Lung (tissue), 16 donors: ENCODE measurements around the gene LRIT3. TPM values are rescaled to one million over a fixed set of nuclear protein-coding genes. Genes with fewer than 3 reads are reported as not detected.

Experiments
- ATAC-seq: fragments of 200-7000 bp; cut with Tn5 transposase; one replicate; pipeline ENCODE4 v1.9.1; 2020; ENCODE audit warnings: moderate number of reproducible peaks; ENCODE audit not compliant: insufficient read depth, low FRiP score
- DNase-seq, 3 donors: peaks; one replicate each; pipeline ENCODE4 v3.0.0-alpha.2; 2013 to 2017
- H3K27ac ChIP-seq, 2 donors: one replicate each; pipeline ENCODE4 v1.5.1; 2013; ENCODE audit warnings: mild to moderate bottlenecking in 2 of 2, moderate library complexity in 2 of 2, control low read depth in 1 of 2, inconsistent platforms in 1 of 2, low read depth in 1 of 2, low read length in 1 of 2
- H3K27me3 ChIP-seq, 3 donors: one replicate each; pipeline ENCODE4 v1.5.1; 2013; ENCODE audit warnings: low read length in 2 of 3; ENCODE audit not compliant: control insufficient read depth in 3 of 3, insufficient read depth in 3 of 3
- H3K36me3 ChIP-seq, 4 donors: one replicate each; pipeline ENCODE4 v1.5.1; 2013; ENCODE audit warnings: low read length in 4 of 4, mild to moderate bottlenecking in 1 of 4, moderate library complexity in 1 of 4; ENCODE audit not compliant: control insufficient read depth in 4 of 4, insufficient read depth in 4 of 4
- H3K4me1 ChIP-seq, 5 donors: one replicate each; pipeline ENCODE4 v1.5.1; 2013; ENCODE audit warnings: low read length in 5 of 5, mild to moderate bottlenecking in 2 of 5, moderate library complexity in 1 of 5; ENCODE audit not compliant: control insufficient read depth in 5 of 5, insufficient read depth in 5 of 5
- H3K4me3 ChIP-seq: one replicate; pipeline ENCODE4 v1.5.1; 2013; ENCODE audit warnings: mild to moderate bottlenecking, control low read depth, moderate library complexity
- H3K9ac ChIP-seq, 2 donors: one replicate each; pipeline ENCODE4 v1.5.1; 2013; ENCODE audit warnings: low read length in 2 of 2, control low read depth in 1 of 2; ENCODE audit not compliant: insufficient read depth in 1 of 2
- H3K9me3 ChIP-seq, 4 donors: one replicate each; pipeline ENCODE4 v1.5.1; 2013; ENCODE audit warnings: low read length in 3 of 4, mild to moderate bottlenecking in 1 of 4, moderate library complexity in 1 of 4; ENCODE audit not compliant: control insufficient read depth in 4 of 4, insufficient read depth in 3 of 4
- WGBS, 2 donors: extraction: QIAGEN DNeasy Blood & Tissue Kit; methylation state at CpG; one replicate each; pipeline ENCODE4 v1.1.7; 2013; 5-methylcytosine and 5-hydroxymethylcytosine counted together
- long read RNA-seq, 5 donors: transcript quantifications; one replicate each; lab custom pipeline, GENCODE V29; 2026
- polyA plus RNA-seq, 2 donors: library from polyadenylated mRNA; stranded (reverse); fragments of 200-250 nt; gene quantifications; one replicate each; pipeline ENCODE4 v1.2.1, GENCODE V29; 2013
- total RNA-seq, 2 donors: library from RNA; depleted of rRNA in 1 of 2; stranded (reverse); fragments of >200 nt in 1 of 2; gene quantifications; one replicate each; pipeline ENCODE4 v1.2.1, GENCODE V29; 2014 to 2021
- TF ChIP-seq, protein P1 (sequence below): IDR thresholded peaks from 2 replicates; pipeline ENCODE4 v1.5.1; 2012; ENCODE audit warnings: mild to moderate bottlenecking; ENCODE audit errors: control extremely low read depth, extremely low read depth
- donor health status: control.
- donor health status: control.
- donor health status: Bipolar disorder and iron deficiency.
- donor health status: healthy.
- donor health status: DM: yes; HTN: yes; CAD: no.

The LRIT3 gene
- total RNA-seq (under 1 TPM; 0.26 to 0.28 TPM), polyA plus RNA-seq (under 1 TPM; 0.10 to 0.37 TPM)
- long read RNA-seq, donor 1: 0 reads
- long read RNA-seq, donor 2: 0 reads
- long read RNA-seq, donor 3: 0 reads
- long read RNA-seq, donor 4: 0 reads
- long read RNA-seq, donor 5: 0 reads

DNA sequence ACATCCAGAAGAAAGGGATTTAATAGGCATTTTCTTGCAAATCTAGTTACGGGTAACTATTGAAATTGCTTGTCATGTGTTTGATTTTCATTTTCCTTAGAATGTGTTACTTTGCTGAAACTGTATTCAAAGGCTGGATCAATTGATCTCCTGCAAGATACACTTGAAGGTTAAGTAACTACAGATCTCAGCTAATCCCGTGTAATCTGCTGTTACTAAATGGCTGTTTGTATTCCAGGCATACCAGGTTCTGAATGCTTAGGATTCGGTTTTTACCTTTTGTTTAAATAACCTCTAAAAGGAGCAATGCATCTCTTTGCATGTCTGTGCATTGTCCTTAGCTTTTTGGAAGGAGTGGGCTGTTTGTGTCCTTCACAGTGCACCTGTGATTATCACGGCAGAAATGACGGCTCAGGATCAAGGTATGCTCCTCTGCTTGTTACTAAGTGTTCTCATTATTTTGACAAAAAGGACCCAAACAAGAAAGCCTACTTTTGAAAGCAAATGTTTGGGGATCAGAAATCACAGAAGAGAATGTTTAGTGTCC is at the start of gene LRIT3:
TSS of gene LRIT3 (plus strand) at position 212 of the 547 bp plus-strand sequence. CDS start at position 307, 95 bp downstream.
- 82 to 86% methylated on average over 5 of the region's 5 CpGs for WGBS, 2 donors

GRCh38 chr4:109798866-109799265 is 49.0 kb upstream of the LRIT3 start:
- Histone ChIP-seq H3K27me3 (no peaks in the 10 kb centered on the region), H3K9me3 (peaks cover 0 to 5% (median 4%) of the 10 kb centered on the region in 4 donors), H3K27ac (no peak overlapping the region), H3K4me3 (no peak overlapping the region), H3K9ac (no peak overlapping the region), H3K4me1 (peaks cover 0 to 1% (median 0%) of the 10 kb centered on the region in 5 donors), H3K36me3 (no peaks in the 10 kb centered on the region)
- TF ChIP-seq, protein P1, sequence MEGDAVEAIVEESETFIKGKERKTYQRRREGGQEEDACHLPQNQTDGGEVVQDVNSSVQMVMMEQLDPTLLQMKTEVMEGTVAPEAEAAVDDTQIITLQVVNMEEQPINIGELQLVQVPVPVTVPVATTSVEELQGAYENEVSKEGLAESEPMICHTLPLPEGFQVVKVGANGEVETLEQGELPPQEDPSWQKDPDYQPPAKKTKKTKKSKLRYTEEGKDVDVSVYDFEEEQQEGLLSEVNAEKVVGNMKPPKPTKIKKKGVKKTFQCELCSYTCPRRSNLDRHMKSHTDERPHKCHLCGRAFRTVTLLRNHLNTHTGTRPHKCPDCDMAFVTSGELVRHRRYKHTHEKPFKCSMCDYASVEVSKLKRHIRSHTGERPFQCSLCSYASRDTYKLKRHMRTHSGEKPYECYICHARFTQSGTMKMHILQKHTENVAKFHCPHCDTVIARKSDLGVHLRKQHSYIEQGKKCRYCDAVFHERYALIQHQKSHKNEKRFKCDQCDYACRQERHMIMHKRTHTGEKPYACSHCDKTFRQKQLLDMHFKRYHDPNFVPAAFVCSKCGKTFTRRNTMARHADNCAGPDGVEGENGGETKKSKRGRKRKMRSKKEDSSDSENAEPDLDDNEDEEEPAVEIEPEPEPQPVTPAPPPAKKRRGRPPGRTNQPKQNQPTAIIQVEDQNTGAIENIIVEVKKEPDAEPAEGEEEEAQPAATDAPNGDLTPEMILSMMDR: no peak
- ATAC-seq (no peak), DNase-seq (no peak)

More for the DNA sequence above, at the start of gene LRIT3:
- H3K4me3 ChIP-seq: no peak within 1 kb of the TSS
- no peaks in the 10 kb centered on the region for H3K9me3 ChIP-seq
- no peaks in the 10 kb centered on the region for H3K27me3 ChIP-seq
- no peak within 1 kb of the TSS for H3K27ac ChIP-seq
- H3K9ac ChIP-seq: no peak within 1 kb of the TSS
- H3K4me1 ChIP-seq: no peaks in the 10 kb centered on the region
- no peaks in the 10 kb centered on the region for H3K36me3 ChIP-seq
- no peak for DNase-seq
- ATAC-seq: no peak
- TF ChIP-seq, protein P1: no peak

DNA sequence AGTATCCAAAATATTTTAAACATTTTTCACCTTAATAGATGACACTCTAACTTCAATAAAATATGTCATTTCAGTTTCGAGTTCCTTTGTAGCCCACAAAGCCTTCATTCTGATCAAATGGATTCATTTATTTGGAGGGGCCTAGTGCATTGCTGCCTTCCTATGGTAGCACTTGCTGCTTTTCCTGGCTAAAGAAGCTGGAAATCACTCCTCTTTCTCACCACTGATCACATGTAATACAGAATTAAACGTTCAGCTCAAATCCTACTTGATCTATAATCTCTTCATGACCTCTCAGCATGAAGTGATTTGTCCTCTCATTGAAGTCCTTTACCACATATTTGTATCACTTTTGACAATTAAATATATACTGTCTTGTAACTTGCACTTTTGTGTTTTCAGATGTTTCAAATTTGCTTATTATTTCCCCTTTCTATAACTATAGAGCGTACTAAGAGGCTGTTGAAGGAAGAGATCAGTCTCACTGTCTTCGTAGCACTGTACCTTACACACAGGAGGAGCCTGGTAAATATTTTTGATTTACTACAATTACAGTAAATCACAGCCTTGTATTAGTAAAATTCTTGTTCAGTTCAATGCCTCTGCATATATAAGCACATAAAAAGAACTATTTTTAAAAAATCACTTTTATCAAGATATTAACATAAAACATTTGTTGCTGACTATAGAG is 46.7 kb upstream of the LRIT3 start:
- no peak overlapping the region for H3K4me3 ChIP-seq
- H3K27me3 ChIP-seq: no peaks in the 10 kb centered on the region
- peak overlapping the region in 1 of 2 donors; percentile 33 for H3K27ac ChIP-seq
- TF ChIP-seq, protein P1: no peak
- peak overlapping the region; percentile 17 to 26 for H3K9ac ChIP-seq
- ATAC-seq (no peak), DNase-seq (no peak)
- H3K9me3 ChIP-seq: peaks cover 0 to 3% (median under 1%) of the 10 kb centered on the region in 4 donors
- H3K4me1 ChIP-seq: peaks cover 0 to 1% (median 0%) of the 10 kb centered on the region in 5 donors
- WGBS, 2 donors: 46 to 68% methylated on average over 4 of the region's 4 CpGs
- no peaks in the 10 kb centered on the region for H3K36me3 ChIP-seq
